Jurkat, Clone E6-1 (cell line): ENCODE results near the gene LIPK. TPM values are rescaled to one million over a fixed set of nuclear protein-coding genes. Genes with fewer than 3 reads are reported as not detected.
"Not testable (repeated sequence)": the region's sequence is repeated elsewhere in the genome, so short reads cannot be mapped to it uniquely, and the experiment has no call there.

Experiments used
- DNase-seq: peaks from one replicate; pipeline ENCODE4 v3.0.0-alpha.2; 2011; ENCODE audit warnings: low read depth, low spot score
- H3K4me3 ChIP-seq: 2 replicates; pipeline ENCODE4 v1.5.1; 2011; ENCODE audit warnings: mild to moderate bottlenecking, low read length, control low read depth, moderate library complexity
- polyA plus RNA-seq: library from polyadenylated mRNA; unstranded; fragments of >200 nt; gene quantifications from one replicate; pipeline ENCODE4 v1.2.1, GENCODE V29; 2012; ENCODE audit warnings: missing spikeins; ENCODE audit not compliant: insufficient read length, insufficient read depth

Gene LIPK, protein sequence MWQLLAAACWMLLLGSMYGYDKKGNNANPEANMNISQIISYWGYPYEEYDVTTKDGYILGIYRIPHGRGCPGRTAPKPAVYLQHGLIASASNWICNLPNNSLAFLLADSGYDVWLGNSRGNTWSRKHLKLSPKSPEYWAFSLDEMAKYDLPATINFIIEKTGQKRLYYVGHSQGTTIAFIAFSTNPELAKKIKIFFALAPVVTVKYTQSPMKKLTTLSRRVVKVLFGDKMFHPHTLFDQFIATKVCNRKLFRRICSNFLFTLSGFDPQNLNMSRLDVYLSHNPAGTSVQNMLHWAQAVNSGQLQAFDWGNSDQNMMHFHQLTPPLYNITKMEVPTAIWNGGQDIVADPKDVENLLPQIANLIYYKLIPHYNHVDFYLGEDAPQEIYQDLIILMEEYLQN
- not detected for polyA plus RNA-seq

DNA sequence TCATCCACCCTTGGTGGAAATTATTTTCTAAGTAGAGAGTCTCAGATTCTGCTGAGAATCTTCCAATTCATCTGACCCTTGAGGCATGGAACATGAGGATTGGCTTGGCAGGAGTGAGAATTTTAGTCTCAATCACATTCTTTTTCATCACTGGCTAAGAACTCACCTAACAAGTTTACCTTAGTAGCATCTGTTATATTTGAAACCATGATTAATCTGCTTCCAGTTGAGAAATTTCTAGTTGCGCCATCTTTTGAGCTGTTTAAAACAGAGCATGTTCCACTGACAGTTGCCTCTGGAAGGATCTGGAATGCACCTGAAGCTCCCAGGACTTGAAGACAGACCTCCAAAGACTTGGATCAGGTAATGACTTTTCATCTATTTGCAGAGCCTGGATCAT lies at the start of gene LIPK:
Gene LIPK, plus strand, starts transcription at position 292 of the 400 bp plus-strand sequence. CDS start 18,295 bp downstream, outside the sequence.
- DNase-seq = no peak
- no peak within 1 kb of the TSS for H3K4me3 ChIP-seq

DNA sequence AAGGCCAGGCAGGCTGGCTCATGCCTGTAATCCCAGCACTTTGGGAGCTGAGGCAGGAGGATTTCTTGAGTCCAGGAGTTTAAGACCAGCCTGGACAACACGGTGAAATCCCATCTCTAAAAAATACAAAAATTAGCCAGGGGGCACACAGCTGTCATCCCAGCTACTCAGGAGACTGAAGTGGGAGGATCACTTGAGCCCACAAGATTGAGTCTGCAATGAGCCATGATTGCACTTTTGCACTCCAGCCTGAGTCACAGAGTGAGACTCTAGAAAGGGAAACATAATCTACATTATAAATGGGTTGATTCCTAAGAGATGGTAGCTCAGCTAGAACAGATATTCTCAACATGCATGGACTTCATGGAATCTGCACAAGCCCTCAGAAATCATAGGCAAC lies 48.1 kb upstream of the LIPK start:
- no peak overlapping the region for H3K4me3 ChIP-seq
- DNase-seq = no peak

DNA sequence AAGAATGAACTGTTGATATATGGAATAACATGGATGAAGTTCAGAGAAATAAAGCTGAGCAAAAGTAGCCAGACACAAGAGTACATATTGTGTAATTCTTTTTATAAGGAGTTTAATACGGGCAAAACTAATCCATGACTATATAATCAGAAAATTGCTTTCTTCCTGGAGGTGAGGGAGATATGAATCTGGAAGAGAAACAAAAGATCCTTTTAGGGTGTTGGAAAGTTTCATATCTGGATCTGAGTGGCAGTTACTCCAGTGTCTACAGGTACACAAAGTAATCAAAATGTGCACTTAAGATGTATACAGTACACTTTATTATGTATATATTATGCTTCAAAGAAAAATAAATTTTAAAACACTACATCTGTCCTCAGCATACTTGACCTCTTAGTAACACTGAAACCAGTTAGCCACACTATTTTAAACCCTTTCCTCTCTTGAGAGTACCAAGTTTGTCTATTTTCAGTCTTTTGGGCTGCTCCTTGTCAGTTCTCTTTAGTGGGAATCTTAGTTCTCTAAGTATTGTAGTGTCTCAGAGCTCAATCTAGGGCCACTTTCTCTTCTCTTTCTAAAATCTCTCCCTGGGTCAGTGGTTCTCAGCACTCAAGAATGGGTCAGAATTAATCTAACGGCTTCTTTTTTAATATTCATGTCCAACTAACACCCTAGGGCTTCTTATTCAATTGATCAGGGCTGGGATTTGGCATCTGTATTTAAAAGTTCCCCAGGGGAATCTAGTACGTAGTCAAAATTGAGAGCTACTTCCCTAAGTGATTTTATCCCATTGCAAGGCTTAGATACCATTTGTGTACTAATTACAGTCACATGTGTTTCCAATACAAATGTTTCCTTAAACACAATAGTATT lies 46.1 kb upstream of the LIPK start:
- H3K4me3 ChIP-seq = no peak overlapping the region
- no peak for DNase-seq

DNA sequence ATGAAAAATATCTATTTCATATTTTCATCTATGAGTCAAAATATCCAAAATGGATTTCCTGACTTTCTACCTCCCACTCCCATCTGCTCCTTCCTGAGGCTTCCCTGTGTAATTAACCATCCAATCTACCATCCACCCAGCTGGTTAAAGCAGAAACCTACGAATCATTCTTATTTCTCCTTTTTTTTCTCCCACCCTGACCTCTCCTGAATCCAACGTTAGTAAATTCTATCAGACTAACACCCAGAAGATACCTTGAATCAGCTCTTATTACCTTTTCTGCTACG lies 45.5 kb upstream of the LIPK start:
- no peak overlapping the region for H3K4me3 ChIP-seq
- DNase-seq = no peak

DNA sequence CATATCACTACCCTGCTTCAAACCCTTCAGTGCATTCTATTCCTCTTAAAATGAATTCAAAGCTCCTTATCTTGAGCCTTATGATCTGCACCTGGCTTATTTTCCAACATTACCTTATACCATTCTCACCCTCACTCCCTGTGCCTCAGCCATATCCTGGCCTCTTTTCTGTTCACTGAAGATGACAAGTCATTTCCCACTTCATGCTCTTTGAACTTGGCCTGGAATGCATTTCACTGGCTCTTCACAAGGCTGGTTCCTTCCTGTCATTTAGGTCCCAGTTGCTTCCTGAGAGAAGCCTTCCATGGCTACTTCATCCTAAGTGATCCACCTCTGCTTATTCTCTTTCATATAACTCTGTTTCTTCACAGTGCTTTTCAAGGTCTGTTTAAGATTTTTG lies 45.0 kb upstream of the LIPK start:
- DNase-seq = no peak
- H3K4me3 ChIP-seq = no peak overlapping the region

DNA sequence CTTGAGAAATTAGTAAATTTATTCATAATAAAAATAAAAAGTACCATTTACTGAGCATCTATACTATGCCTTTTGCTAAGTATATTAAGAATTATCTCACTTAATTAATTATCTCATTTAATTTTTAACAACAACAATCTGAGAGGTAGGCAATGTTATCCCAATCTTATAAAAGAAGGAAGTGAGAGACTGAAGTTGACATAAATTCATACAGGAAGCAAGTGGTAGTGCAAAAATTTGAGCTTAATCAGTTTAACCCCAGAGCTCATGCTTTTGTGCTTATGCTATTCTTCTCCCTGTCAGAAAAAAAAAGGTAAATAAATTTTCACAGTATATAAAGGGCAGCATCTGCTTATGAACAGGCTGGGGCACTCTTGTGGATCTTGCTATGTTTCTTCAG lies 44.5 kb upstream of the LIPK start:
- no peak for DNase-seq

DNA sequence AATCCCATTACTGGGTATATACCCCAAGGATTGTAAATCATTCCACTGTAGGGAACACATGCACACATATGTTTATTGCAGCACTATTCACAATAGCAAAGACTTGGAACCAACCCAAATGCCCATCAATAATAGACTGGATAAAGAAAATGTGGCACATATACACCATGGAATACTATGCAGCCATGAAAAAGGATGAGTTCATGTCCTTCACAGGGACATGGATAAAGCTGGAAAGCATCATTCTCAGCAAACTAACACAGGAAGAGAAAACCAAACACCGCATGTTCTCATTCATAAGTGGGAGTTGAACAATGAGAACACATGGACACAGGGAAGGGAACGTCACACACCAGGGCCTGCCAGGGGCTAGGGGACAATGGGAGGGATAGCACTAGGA lies 42.9 kb upstream of the LIPK start:
- not testable (repeated sequence) for H3K4me3 ChIP-seq, DNase-seq

More for the DNA sequence above, 44.5 kb upstream of the LIPK start:
- no peak overlapping the region for H3K4me3 ChIP-seq

DNA sequence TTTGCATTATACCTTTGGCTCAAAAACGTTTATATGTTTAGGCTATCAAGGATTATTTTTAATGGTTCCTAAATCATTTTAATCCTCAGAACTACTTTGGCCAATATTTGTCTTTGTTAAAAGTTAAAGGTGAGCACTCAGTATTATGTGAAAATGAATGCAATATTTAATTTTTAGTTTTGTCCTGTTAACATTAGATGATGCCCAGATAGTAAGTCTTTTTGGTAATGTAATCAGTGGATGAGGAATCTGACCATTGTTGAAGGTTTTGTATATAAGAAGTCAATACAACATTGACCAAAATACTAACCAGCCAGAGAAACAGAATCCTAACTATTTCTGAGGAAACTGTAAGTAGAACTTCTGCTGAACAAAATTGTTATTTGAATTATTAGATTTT lies 41.9 kb upstream of the LIPK start, which contains the start of gene LIPF:
Gene LIPF, plus strand, starts transcription at position 301 of the 400 bp plus-strand sequence. CDS start 2,856 bp downstream, outside the sequence.
- DNase-seq = no peak
- H3K4me3 ChIP-seq = no peak within 1 kb of the TSS

DNA sequence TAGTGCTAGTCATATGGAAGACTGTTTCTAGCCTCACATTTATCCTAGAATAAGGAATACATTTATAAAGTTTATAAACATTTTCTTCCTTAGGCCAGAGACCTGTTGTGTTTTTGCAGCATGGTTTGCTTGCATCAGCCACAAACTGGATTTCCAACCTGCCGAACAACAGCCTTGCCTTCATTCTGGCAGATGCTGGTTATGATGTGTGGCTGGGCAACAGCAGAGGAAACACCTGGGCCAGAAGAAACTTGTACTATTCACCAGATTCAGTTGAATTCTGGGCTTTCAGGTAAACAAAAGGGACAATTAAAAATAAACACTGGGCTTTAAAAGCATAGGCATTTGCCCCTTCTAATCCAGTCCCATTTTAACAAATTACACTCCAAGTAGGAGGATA lies 37.6 kb upstream of the LIPK start:
- no peak for DNase-seq
- H3K4me3 ChIP-seq = no peak overlapping the region

DNA sequence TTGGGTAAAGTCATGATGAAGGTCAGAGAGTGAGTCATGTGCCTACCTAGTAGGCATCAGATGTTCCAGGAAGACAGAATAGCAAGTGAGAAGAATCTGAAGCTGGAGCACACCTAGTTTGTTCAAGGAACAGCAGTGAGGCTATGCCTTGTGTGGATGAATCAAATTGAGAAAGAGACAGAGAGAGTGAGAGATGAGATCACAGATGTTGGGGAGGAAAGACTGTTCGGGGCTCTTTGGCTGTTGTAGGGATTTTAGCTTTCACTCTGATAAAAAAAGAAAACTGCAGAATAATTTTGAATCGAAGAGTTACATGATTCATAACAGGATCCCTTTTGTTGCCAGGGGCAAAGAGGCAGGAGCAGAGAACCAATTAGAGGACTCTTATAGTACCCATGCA lies 35.6 kb upstream of the LIPK start:
- H3K4me3 ChIP-seq = no peak overlapping the region
- no peak for DNase-seq

DNA sequence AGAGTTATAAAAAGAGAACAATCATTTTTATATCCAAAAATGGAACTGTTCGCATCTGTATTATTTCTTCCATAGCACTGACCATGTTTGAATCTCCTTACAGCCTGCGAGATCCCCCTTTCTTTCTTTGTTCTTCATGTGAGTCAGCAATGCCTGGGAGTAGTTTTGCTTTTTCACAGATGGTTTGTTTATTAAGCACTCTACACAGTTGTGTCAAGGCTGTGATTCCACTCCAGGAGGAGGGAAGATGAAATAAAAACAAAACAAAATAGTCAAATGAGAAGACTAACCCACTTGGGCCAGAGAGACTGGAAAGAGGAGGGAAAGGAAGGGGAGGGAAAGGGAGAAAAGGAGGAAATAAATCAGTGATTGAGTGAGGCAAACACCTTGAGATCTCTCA lies 34.0 kb upstream of the LIPK start:
- DNase-seq = no peak
- H3K4me3 ChIP-seq = no peak overlapping the region

DNA sequence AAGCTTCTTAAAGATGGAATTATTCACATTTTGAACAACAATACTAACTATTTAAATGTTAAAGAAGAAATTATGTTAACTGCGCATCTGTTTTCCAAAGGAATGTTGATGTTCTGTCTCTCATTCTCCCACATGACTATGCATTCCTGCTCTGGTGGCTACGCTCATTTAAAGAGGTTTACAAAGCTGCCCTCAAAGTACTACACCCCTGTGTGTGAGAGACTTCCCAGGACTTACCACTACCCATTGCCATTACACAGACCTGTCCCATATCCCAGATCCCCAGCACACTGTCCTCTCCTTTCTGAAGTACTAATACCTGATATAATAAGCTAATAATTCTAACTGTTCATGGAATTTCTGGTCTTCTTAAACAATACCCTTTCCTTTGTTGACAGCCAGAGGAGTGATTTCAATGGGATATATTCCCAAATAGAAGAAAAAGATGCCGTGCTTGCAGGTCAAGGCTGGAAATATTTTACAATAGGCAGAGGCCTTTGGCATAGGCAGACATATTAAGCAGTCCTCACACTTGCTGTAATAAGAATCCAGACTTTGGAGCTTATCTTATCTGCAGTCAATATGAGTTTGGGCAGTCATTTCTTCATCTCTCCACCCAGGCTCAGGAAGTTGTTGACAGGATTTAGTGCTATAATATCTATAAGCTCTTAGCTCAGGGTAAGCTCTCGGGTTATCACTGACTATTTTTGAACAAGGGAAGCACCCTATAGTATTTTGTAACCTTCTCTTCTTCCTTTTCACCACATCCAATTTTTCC lies 29.6 kb upstream of the LIPK start:
- H3K4me3 ChIP-seq = no peak overlapping the region
- DNase-seq = no peak

DNA sequence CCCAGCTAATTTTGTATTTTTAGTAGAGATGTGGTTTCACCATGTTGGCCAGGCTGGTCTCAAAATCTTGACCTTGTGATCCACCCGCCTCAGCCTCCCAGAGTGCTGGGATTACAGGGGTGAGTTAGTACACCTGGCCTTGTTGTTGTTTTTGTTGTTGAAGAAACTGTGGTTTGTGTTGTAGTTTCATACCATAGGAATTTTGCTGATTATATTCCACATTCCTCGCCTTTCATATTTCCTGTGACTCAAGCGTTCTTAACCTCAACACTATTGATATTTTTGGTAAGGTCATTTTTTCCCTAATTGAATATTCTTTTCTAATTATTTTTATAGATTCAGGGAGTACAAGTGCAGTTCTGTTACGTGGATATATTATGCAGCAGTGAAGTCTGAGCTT lies 25.1 kb upstream of the LIPK start:
- no peak for DNase-seq
- no peak overlapping the region for H3K4me3 ChIP-seq

DNA sequence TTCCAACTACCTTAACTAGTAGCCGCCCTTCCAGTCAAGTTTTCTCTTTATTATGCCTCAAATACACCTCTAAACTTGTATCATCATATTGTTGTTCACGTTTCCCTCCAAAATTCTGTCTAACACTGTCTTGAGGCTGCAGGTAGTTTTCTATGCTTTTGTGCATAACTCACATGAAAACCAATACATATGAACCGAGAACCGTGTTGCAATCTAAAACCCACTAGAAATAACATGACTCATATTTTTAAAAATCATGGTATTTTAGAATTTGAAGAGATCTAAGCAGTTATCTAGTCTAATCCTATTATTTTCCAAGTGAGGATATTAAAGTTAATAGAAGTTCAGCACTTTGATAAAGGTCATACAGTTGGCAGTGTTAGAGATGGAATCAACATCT lies 23.6 kb upstream of the LIPK start:
- H3K4me3 ChIP-seq = no peak overlapping the region
- no peak for DNase-seq

DNA sequence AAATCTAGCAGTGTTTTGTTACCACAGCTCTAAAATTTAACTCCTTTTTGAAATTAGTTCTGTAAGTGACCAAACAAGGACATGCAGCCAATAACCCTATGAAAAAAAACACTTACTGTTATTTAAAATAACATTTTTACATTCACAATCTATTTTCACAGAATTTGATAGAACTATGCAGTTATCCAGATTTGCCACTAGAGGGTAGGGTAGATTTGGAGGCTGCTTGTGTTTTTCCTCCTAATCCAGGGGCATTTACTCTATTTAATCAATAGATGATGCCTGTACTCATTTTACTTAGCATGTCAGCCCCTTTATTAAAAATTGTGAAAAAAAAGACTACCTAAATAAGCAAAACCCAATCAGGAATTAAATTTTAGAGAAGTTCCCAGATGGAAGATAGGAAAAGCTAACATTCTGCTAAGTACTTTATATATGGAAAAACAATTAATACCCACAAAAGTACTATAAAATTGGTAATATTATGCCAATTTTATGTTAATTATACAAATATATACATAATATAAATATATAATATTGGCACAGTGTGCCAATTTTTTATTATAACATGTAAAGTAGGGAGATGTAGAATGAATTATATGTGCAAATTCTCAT lies 18.1 kb upstream of the LIPK start:
- peak; percentile 16 for DNase-seq
- H3K4me3 ChIP-seq = no peak overlapping the region

DNA sequence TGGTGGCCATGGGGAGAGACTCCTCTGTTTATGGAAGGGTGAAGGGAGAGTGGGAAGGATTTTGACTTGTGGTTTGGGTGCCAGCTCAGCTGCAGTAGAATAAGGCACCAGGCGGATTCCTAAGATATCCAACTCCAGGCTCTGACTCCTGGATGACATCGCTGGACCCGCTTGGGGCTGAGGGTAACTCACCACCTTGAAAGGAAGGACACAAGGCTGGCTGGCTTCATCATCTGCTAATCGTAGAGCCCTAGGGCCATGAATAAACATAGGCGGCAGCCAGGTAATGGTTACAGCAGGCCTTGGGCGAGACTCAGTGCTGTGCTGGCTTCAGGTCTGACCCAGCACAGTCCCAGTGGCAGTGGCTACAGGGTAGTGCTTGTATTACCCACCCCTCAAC lies 16.7 kb upstream of the LIPK start:
- H3K4me3 ChIP-seq = no peak overlapping the region
- no peak for DNase-seq

DNA sequence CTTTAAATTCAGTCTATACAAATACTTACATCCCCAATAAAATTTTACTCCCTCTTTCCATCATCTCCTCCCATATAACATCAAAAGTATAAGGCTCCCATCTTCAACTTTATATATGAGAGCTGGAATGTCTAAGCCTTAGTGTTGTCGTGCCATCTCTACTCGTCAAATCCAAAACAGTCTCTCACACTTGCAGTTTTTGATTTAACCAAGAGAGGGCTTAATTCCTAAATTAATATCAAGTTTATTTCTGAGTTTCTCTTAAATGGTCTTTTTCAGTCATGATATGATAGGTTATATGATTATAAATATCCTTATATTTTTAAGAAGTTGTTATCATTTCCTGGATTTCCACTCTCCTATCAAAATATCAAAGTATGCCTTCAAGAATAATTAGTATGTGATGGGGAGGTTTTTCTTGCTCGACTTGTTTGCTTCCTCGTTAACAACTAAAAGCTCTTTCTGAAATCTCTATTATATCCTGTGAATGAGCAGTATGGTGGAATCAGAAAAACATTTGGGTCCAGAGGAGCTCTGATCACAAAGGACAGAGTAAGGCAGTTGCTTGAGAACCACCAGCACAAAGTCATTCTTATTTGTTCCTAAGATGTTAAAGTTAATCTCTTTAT lies 12.5 kb upstream of the LIPK start:
- no peak for DNase-seq

DNA sequence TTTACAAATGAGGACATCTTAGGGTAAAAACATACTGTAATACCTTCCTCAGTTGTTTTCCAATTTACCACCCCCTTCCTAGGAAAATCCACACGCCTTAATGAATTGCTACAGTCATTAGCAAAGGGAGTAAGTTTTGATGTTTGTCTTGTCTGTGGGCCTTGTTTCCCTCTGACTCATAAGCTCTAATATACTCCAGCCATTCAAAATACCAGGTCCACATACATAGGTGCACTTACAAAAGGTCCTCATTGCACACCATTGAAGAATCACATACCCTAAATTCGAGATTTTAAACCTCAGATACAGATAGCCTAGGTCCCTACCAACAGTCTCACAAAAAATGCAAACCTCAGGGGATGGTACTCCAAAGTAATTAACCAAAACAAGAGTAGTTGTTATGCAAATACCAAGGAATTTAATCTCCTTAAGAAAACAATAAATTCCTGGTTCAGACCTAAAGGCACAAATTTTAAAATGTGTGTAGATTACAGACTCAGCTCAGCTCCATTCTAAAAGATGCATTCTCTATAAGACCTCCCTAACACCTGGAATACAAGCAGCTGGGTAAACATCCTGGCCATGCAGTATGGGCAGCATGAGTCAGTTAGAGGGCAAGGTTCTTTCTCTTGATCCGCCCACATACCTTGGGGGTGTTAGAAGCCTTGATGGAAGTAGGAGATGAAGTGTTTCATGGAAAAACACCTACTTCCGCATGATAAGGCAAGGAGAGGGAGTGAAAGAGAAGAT lies 3.0 kb upstream of the LIPK start:
- no peak for DNase-seq
- no peak overlapping the region for H3K4me3 ChIP-seq

More for the DNA sequence above, 12.5 kb upstream of the LIPK start:
- no peak overlapping the region for H3K4me3 ChIP-seq
